Measurements from ENCODE around the gene RBM8A. TPM values are rescaled to one million over a fixed set of nuclear protein-coding genes. Genes with fewer than 3 reads are reported as not detected.

Gene RBM8A
- total and polyA plus RNA-seq, 9 of the 15 experiments (the other 6 are each of a cell fraction or from before 2014, with no cell fraction given): 215 to 1,035 (median 291) TPM

- TF ChIP-seq FOXO4 (CRISPR knock-in tag; IDR thresholded peaks at IDR 0.05) (no peak), XRCC3 (IDR thresholded peaks at IDR 0.05) (no peak), ZKSCAN3 (CRISPR knock-in tag; IDR thresholded peaks at IDR 0.05) (no peak), REST (IDR thresholded peaks at IDR 0.05; ENCODE audit: borderline replicate concordance) (no peak), REST (CRISPR knock-in tag; IDR thresholded peaks at IDR 0.05; ENCODE audit: low read depth) (no peak), BRF1 (IDR thresholded peaks at IDR 0.05; ENCODE audit: borderline replicate concordance, extremely low read depth, insufficient read length) (no peak), PHF21A (IDR thresholded peaks at IDR 0.05; ENCODE audit: borderline replicate concordance, low read depth) (peak; percentile 81; the same call in 1 of the 2 replicates), KDM1A (IDR thresholded peaks at IDR 0.05) (peak; percentile 69 to 81; a peak in 3 of 4 replicates), FUS (optimal IDR thresholded peaks at IDR 0.05; ENCODE audit: low read depth, low read length) (no peak), NR2F6 (CRISPR knock-in tag; IDR thresholded peaks at IDR 0.05) (no peak), FOXP1 (CRISPR knock-in tag; IDR thresholded peaks at IDR 0.05) (no peak), MCM2 (IDR thresholded peaks at IDR 0.05; ENCODE audit: low read depth) (no peak), MNT (conservative IDR thresholded peaks at IDR 0.05) (no peak), WHSC1 (IDR thresholded peaks at IDR 0.05; ENCODE audit: low read length) (no peak), MYNN (IDR thresholded peaks at IDR 0.05) (no peak), MYNN (CRISPR knock-in tag; IDR thresholded peaks at IDR 0.05) (no peak), KLF1 (tag; IDR thresholded peaks at IDR 0.05) (no peak), SMARCE1 (IDR thresholded peaks at IDR 0.05) (no peak)
Observed at GRCh38 chr1:145962157-145963102, 35.1 kb upstream of the RBM8A start (continued).

Data from K562 (cell line).